ENCODE measurements around the gene THSD7B.

THSD7B gene

DNA sequence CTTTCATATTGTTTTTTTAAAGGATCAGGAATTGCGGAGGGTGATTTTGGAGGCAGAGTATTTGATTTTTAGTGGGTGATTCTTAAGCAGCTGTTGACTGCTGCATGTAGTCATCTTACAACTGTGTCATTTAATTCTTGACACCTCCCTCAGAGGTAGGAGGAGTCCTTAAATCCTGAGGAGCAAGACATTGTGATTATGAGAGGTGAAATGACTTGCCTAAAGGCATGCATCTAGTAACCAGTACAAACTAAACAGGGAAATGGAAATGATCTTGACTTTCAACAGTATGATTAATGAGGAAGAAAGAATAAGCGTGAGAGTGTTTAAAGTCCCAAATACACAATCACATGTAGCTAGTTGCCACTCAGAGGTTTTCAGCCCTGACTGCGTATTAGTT, 440.7 kb downstream of the THSD7B start:
- TF ChIP-seq, protein P1, sequence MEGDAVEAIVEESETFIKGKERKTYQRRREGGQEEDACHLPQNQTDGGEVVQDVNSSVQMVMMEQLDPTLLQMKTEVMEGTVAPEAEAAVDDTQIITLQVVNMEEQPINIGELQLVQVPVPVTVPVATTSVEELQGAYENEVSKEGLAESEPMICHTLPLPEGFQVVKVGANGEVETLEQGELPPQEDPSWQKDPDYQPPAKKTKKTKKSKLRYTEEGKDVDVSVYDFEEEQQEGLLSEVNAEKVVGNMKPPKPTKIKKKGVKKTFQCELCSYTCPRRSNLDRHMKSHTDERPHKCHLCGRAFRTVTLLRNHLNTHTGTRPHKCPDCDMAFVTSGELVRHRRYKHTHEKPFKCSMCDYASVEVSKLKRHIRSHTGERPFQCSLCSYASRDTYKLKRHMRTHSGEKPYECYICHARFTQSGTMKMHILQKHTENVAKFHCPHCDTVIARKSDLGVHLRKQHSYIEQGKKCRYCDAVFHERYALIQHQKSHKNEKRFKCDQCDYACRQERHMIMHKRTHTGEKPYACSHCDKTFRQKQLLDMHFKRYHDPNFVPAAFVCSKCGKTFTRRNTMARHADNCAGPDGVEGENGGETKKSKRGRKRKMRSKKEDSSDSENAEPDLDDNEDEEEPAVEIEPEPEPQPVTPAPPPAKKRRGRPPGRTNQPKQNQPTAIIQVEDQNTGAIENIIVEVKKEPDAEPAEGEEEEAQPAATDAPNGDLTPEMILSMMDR (conservative IDR thresholded peaks at IDR 0.05) = no peak
- no peak overlapping the region for H3K27ac ChIP-seq

DNA sequence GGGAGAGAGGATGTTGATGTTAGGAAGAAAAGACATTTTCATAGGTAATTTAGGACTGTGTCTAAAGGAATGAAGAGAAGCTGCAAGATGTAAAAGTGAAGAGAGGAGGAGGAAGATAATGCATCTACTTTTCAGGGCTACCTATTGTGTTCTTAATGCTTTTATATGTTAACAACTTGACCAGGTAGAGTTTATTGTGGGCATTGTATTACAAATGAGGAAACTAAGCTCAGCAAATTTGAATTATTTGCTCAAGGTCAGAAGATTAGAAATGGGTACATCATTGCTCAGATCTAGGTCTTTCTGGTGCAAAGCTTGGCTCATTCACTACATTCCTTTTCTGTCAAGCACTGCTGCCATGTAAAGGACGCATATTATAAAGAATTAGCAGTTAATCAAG, 441.7 kb downstream of the THSD7B start:
- no peak overlapping the region for H3K27ac ChIP-seq
- TF ChIP-seq, protein P1 (conservative IDR thresholded peaks at IDR 0.05) = no peak

DNA sequence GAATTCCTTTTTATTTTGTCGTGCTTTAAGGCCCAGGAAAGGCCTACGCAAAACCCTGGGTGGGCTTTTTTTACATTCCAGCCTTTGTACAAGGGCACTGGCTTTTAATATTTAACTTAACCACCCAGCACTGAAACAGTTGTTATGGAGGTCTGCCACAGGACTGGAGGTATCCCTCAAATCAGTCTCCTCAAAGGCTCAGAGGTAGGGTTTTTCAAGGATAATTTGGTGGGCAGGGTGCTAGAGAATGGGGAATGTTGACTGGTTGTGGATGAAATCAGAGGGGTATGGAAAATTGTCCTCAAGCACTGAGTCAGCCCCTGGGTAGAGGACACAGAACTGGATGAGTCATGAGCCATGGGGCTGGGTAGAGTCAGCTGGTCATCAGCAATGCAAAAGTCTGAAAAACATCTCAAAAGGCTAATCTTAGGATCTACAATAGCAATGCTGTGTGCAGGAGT, 443.1 kb downstream of the THSD7B start:
- H3K27ac ChIP-seq = no peak overlapping the region
- TF ChIP-seq, protein P1 (conservative IDR thresholded peaks at IDR 0.05) = no peak

DNA sequence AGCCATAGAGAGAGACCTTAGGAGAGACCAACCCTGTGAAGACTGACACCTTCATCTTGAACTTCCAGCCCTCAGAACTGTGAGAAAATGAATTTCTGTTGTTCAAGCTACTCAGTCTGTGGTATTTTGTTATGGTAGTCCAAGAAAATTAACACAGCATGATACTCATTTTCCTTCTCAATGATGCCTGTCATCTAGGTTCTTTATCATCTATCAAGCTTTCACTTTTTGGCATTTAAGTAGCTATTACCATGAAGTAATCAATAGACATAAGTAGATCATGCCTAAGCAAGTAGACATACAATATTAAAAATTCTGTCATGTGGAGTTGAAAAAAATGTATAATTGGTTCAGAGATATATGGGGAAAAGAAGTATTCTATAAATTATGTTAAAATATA, 444.7 kb downstream of the THSD7B start:
- H3K27ac ChIP-seq = no peak overlapping the region
- TF ChIP-seq, protein P1 (conservative IDR thresholded peaks at IDR 0.05) = no peak

DNA sequence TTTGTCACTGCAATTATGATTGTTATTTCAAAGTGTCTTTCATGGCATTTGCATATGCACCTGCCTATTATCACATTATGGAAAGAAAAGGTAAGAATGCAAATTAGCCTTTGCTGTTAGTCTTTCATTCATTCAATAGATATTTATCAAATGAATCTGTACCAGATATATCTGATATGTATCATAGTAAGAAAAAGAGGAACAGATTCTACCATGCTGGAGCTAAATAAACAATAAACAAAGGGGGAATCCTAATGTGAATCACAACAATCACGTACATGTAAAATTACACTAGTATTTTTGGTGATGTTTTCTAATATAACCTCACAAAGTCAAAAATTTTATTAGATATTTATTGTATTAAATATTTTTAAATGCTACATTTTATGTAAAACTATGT, 446.4 kb downstream of the THSD7B start:
- TF ChIP-seq, protein P1 (conservative IDR thresholded peaks at IDR 0.05) = no peak

GRCh38 chr2:137220438-137220993, 455.2 kb downstream of the THSD7B start:
- TF ChIP-seq, protein P1 (conservative IDR thresholded peaks at IDR 0.05) = no peak
- H3K27ac ChIP-seq = no peak overlapping the region

More for the DNA sequence above, 446.4 kb downstream of the THSD7B start:
- no peak overlapping the region for H3K27ac ChIP-seq

- TF ChIP-seq, protein P1 (conservative IDR thresholded peaks at IDR 0.05) = no peak
Measured at GRCh38 chr2:137221797-137222492, 456.6 kb downstream of the THSD7B start.

More at GRCh38 chr2:137221797-137222492, 456.6 kb downstream of the THSD7B start:
- H3K27ac ChIP-seq = no peak overlapping the region
